ENCODE measurements around the gene HOXA7. TPM values are rescaled to one million over a fixed set of nuclear protein-coding genes. Genes with fewer than 3 reads are reported as not detected.
A peak's percentile ranks its signal among the peaks of the same experiment; 100 is the strongest.

Gene HOXA7
- total and polyA plus RNA-seq, 12 donors: 0.04 TPM; not detected in 11

- Histone ChIP-seq H3K27ac (no peak overlapping the region), H3K36me3 (no peaks in the 10 kb centered on the region), H3K9me3 (no peaks in the 10 kb centered on the region), H3K27me3 (peaks cover 62 to 98% (median 96%) of the 10 kb centered on the region in 7 donors), H3K4me1 (peaks cover 0 to 47% (median 29%) of the 10 kb centered on the region in 9 donors), H3K4me3 (no peak overlapping the region)
- no peak for TF ChIP-seq CTCF (IDR thresholded peaks at IDR 0.05)
- DNase-seq (no peak), ATAC-seq (no peak)
- intact Hi-C loops (cut with DNase I): loop anchor here in 6 of 10 donors (10.0 kb wide), 5 partner anchors 381 to 891 kb away; no protein-coding TSS in a partner anchor
- WGBS, 2 donors: 16 to 19% methylated on average over 10 of the region's 10 CpGs
Observed at GRCh38 chr7:27203365-27203953, 47.0 kb upstream of the HOXA7 start.

GRCh38 chr7:27202862-27203134, 46.3 kb upstream of the HOXA7 start:
- no peak for TF ChIP-seq CTCF (IDR thresholded peaks at IDR 0.05)
- H3K27me3 ChIP-seq: peaks cover 67 to 98% (median 97%) of the 10 kb centered on the region in 7 donors
- no peak for ATAC-seq
- H3K36me3 ChIP-seq: no peaks in the 10 kb centered on the region
- 11 to 16% methylated on average over 3 of the region's 3 CpGs for WGBS, 2 donors
- H3K4me3 ChIP-seq: no peak overlapping the region
- peaks cover 0 to 50% (median 30%) of the 10 kb centered on the region in 9 donors for H3K4me1 ChIP-seq
- H3K27ac ChIP-seq: no peak overlapping the region
- H3K9me3 ChIP-seq: no peaks in the 10 kb centered on the region
- intact Hi-C loops (cut with DNase I): loop anchor here in 6 of 10 donors (10.0 kb wide), 5 partner anchors 382 to 892 kb away; no protein-coding TSS in a partner anchor
- DNase-seq: no peak

- Histone ChIP-seq H3K9me3 (no peaks in the 10 kb centered on the region), H3K4me1 (peaks cover 0 to 50% (median 30%) of the 10 kb centered on the region in 9 donors), H3K27me3 (peaks cover 69 to 98% (median 97%) of the 10 kb centered on the region in 7 donors), H3K4me3 (no peak overlapping the region), H3K36me3 (no peaks in the 10 kb centered on the region), H3K27ac (no peak overlapping the region)
- no peak for ATAC-seq
- 11 to 21% methylated on average over 30 of the region's 30 CpGs for WGBS, 2 donors
- DNase-seq: no peak
- TF ChIP-seq CTCF (IDR thresholded peaks at IDR 0.05): no peak
- intact Hi-C loops (cut with DNase I): loop anchor here in 6 of 10 donors (10.0 kb wide), 5 partner anchors 383 to 893 kb away; no protein-coding TSS in a partner anchor
Observed at GRCh38 chr7:27202018-27202861, 45.8 kb upstream of the HOXA7 start.

- ATAC-seq (no peak), DNase-seq (no peak)
- Histone ChIP-seq H3K36me3 (no peaks in the 10 kb centered on the region), H3K4me1 (peaks cover 0 to 50% (median 30%) of the 10 kb centered on the region in 9 donors), H3K4me3 (peak overlapping the region in 1 of 10 donors; percentile 44), H3K27ac (no peak overlapping the region), H3K27me3 (peaks cover 63 to 98% (median 97%) of the 10 kb centered on the region in 7 donors), H3K9me3 (no peaks in the 10 kb centered on the region)
- WGBS, 2 donors: 16 to 35% methylated on average over 4 of the region's 4 CpGs
- intact Hi-C loops (cut with DNase I): loop anchor here in 6 of 10 donors (10.0 kb wide), 5 partner anchors 383 to 893 kb away; no protein-coding TSS in a partner anchor
- no peak for TF ChIP-seq CTCF (IDR thresholded peaks at IDR 0.05)
Observed at GRCh38 chr7:27201580-27202017, 45.1 kb upstream of the HOXA7 start.

All from heart right ventricle (tissue), 16 donors.